OCI-LY3 (cell line): ENCODE data around the gene PTPRD.
"Not testable (repeated sequence)": the region's sequence is repeated elsewhere in the genome, so short reads cannot be mapped to it uniquely, and the experiment has no call there.

ENCODE experiments used
- H2AFZ ChIP-seq: fragments of 200-600, 300-600 bp; shearing (Covaris generic); 2 replicates; pipeline ENCODE4 v1.6.0; 2014; ENCODE audit warnings: antibody characterized with exemption, low read depth, low read length
- H3K27ac ChIP-seq: fragments of 200-600, 300-600 bp; sonication (generic); 2 replicates; pipeline ENCODE4 v1.5.1; 2014; ENCODE audit warnings: mild to moderate bottlenecking, low read length, moderate library complexity, mixed read lengths
- H3K27me3 ChIP-seq: fragments of 200-600, 300-600 bp; sonication (generic); 2 replicates; pipeline ENCODE4 v1.6.1; 2014; ENCODE audit warnings: low read depth, low read length, mixed read lengths
- H3K36me3 ChIP-seq: fragments of 200-600, 300-600 bp; sonication (generic); replicated peaks from 2 replicates; pipeline ENCODE3; 2014; ENCODE audit warnings: low read depth, low read length, mixed read lengths
- H3K4me1 ChIP-seq: fragments of 300-600, 200-600 bp; sonication (generic); 2 replicates; pipeline ENCODE4 v1.6.1; 2014; ENCODE audit warnings: low read length, mixed read lengths
- H3K4me2 ChIP-seq: fragments of 200-600, 300-600 bp; sonication (generic); 2 replicates; pipeline ENCODE4 v1.6.1; 2014; ENCODE audit warnings: low read length, mixed read lengths
- H3K4me3 ChIP-seq: fragments of 300-600, 200-600 bp; sonication (generic); 2 replicates; pipeline ENCODE4 v1.5.1; 2014; ENCODE audit warnings: antibody characterized with exemption, mild to moderate bottlenecking, low read length, moderate library complexity
- H3K79me2 ChIP-seq: fragments of 300-600, 200-600 bp; shearing (Covaris generic); 2 replicates; pipeline ENCODE4 v1.6.1; 2014; ENCODE audit warnings: mild to moderate bottlenecking, low read length, mixed read lengths
- H3K9ac ChIP-seq: fragments of 300-600, 200-600 bp; shearing (Covaris generic); 2 replicates; pipeline ENCODE4 v1.6.0; 2014; ENCODE audit warnings: mild to moderate bottlenecking, low read length, moderate library complexity
- H3K9me3 ChIP-seq: fragments of 200-600, 300-600 bp; shearing (Covaris generic); 2 replicates; pipeline ENCODE4 v1.6.1; 2014; ENCODE audit warnings: low read length, mixed read lengths; ENCODE audit not compliant: insufficient read depth
- H4K20me1 ChIP-seq: fragments of 200-600, 300-600 bp; sonication (generic); 2 replicates; pipeline ENCODE4 v1.6.1; 2016; ENCODE audit warnings: low read length, mixed read lengths; ENCODE audit not compliant: insufficient read depth
- CTCF ChIP-seq: fragments of 200-600, 300-600 bp; sonication (generic); IDR thresholded peaks from 2 replicates; pipeline ENCODE4 v1.5.1; 2014; ENCODE audit warnings: antibody characterized with exemption, low read length, low read depth
- EZH2phosphoT487 ChIP-seq: fragments of 200-600 bp; shearing (Covaris generic); IDR thresholded peaks from 2 replicates; pipeline ENCODE4 v1.6.1; 2018; ENCODE audit warnings: antibody characterized with exemption, mixed run types, low read depth

The PTPRD gene

GRCh38 chr9:9045572-9045971 lies 1567.2 kb downstream of the PTPRD start:
- TF ChIP-seq EZH2phosphoT487 (no peak), CTCF (no peak)
- H3K79me2 ChIP-seq: no peaks in the 10 kb centered on the region

GRCh38 chr9:9045072-9045471 lies 1567.7 kb downstream of the PTPRD start:
- H3K27ac ChIP-seq: no peak overlapping the region
- H3K9me3 ChIP-seq: no peaks in the 10 kb centered on the region
- no peaks in the 10 kb centered on the region for H4K20me1 ChIP-seq
- no peak overlapping the region for H3K4me2 ChIP-seq
- no peak overlapping the region for H2AFZ ChIP-seq
- H3K27me3 ChIP-seq: no peaks in the 10 kb centered on the region
- no peak overlapping the region for H3K4me3 ChIP-seq
- H3K4me1 ChIP-seq: no peaks in the 10 kb centered on the region
- H3K79me2 ChIP-seq: no peaks in the 10 kb centered on the region
- no peaks in the 10 kb centered on the region for H3K36me3 ChIP-seq
- H3K9ac ChIP-seq: no peak overlapping the region
- TF ChIP-seq CTCF: no peak
- TF ChIP-seq EZH2phosphoT487: no peak

More at GRCh38 chr9:9045572-9045971, 1567.2 kb downstream of the PTPRD start:
- H4K20me1 ChIP-seq: no peaks in the 10 kb centered on the region
- no peak overlapping the region for H3K4me2 ChIP-seq
- no peaks in the 10 kb centered on the region for H3K27me3 ChIP-seq
- no peak overlapping the region for H3K4me3 ChIP-seq
- H3K4me1 ChIP-seq: no peaks in the 10 kb centered on the region
- no peak overlapping the region for H3K27ac ChIP-seq
- H3K9me3 ChIP-seq: no peaks in the 10 kb centered on the region
- H2AFZ ChIP-seq: no peak overlapping the region
- no peak overlapping the region for H3K9ac ChIP-seq
- no peaks in the 10 kb centered on the region for H3K36me3 ChIP-seq

- H3K4me1 ChIP-seq, H3K9ac ChIP-seq, H4K20me1 ChIP-seq, H3K4me2 ChIP-seq, H3K36me3 ChIP-seq, H3K9me3 ChIP-seq, H3K27me3 ChIP-seq, H3K27ac ChIP-seq, H3K4me3 ChIP-seq, H2AFZ ChIP-seq, H3K79me2 ChIP-seq: not testable (repeated sequence)
Measured at GRCh38 chr9:9043788-9044187, 1569.0 kb downstream of the PTPRD start.

- Histone ChIP-seq H3K79me2 (no peaks in the 10 kb centered on the region), H4K20me1 (no peaks in the 10 kb centered on the region), H3K27ac (no peak overlapping the region), H3K36me3 (no peaks in the 10 kb centered on the region), H3K4me2 (no peak overlapping the region), H2AFZ (no peak overlapping the region), H3K4me3 (no peak overlapping the region), H3K4me1 (no peaks in the 10 kb centered on the region), H3K9me3 (no peaks in the 10 kb centered on the region), H3K27me3 (no peaks in the 10 kb centered on the region), H3K9ac (no peak overlapping the region)
- TF ChIP-seq CTCF: no peak
- no peak for TF ChIP-seq EZH2phosphoT487
Measured at GRCh38 chr9:9041756-9042155, 1571.0 kb downstream of the PTPRD start.

- H3K9ac ChIP-seq: no peak overlapping the region
- H3K4me1 ChIP-seq: no peaks in the 10 kb centered on the region
- TF ChIP-seq EZH2phosphoT487: no peak
- no peak for TF ChIP-seq CTCF
- H3K36me3 ChIP-seq: no peaks in the 10 kb centered on the region
- no peaks in the 10 kb centered on the region for H3K27me3 ChIP-seq
- no peak overlapping the region for H3K4me3 ChIP-seq
- H2AFZ ChIP-seq: no peak overlapping the region
- H3K4me2 ChIP-seq: no peak overlapping the region
- no peaks in the 10 kb centered on the region for H3K9me3 ChIP-seq
- no peak overlapping the region for H3K27ac ChIP-seq
- H4K20me1 ChIP-seq: no peaks in the 10 kb centered on the region
- H3K79me2 ChIP-seq: no peaks in the 10 kb centered on the region
Measured at GRCh38 chr9:9033022-9033421, 1579.8 kb downstream of the PTPRD start.
